ENCODE results near the gene ALK.

Gene ALK

DNA sequence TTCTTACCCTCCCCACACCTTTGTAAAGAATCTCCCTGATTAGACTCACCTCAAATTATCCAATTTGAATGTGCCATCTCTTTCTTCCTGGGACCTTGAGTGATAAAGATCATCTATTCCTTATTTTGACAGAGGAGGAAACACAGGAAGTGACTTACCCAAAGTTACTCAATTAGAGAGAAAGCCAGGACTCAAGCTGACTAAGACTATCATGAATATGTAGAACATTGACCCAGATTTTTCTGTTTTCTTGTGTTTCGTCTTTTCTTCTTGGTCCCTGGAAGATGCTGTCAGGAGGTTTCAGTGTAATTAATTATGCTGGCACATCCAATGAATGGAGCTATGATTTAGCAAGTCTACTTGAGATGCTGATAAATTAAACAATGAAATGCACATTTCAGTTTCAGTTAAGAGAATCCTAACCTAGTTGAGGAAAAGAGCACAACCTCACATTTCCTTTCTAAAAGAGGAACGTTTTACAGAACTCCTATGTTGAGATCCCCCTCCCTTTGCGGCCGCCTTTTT is 425.8 kb downstream of the ALK start:
- DNase-seq (ENCODE audit: low read depth, low spot score), result no peak

DNA sequence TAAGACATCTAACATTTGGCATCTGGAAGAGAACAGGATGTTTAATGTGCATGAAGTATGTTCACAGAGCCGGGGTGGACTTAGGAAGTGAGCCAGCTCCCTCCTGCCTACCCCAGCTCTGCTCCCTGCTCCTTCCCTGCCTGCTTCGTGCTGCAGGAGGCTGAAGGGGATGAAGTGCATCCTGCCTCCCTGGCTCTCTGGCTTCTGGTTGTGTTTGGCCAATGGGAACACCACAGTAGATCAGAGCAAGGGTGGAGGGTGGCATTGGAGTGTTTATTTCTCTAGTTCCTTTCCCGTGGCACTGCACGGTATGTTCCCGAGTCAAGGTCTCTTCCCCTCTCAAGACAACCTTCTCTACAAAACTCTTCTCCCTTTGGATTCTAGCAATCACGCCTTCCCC is 426.3 kb downstream of the ALK start:
- no peak for DNase-seq (ENCODE audit: low read depth, low spot score)

DNA sequence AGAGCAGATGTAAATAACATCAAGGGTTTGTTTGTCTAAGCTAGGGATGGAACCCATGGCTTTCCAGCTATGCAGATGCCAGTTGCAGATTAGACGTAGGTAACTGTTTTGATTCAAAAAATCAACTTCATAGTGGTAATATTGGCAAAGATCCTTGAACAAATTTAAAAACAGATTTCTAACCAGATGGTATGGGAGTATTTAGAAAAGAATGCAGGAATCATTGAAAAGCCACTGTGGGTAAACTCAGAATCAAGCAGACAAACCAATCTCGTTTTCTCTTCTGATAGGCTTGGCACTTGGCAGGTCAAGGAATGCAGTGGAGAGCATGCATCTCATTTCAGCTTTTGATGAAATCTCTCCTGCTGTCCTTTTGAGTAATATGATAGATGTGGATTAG is 428.7 kb downstream of the ALK start:
- DNase-seq (ENCODE audit: low read depth, low spot score), result no peak

DNA sequence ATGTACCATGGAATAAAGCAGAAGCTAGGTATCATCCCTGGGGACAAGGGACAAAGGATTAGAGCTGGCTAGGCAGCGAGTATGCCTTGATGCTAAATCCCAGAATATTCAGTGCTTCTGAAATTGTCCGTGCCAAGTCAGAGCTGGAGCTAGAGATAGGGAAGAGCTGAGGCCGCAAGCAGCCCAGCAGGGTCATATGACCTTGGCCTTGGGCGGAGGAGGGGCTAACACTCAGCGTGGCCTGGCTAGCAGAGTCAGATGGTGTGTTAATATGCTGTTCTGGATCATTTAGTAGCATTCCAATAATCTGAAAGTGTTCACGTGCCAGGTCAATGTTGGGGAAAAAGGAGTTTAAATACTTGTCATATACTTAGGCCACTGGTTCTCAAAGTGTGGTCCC is 431.3 kb downstream of the ALK start:
- DNase-seq (ENCODE audit: low read depth, low spot score), result no peak

DNA sequence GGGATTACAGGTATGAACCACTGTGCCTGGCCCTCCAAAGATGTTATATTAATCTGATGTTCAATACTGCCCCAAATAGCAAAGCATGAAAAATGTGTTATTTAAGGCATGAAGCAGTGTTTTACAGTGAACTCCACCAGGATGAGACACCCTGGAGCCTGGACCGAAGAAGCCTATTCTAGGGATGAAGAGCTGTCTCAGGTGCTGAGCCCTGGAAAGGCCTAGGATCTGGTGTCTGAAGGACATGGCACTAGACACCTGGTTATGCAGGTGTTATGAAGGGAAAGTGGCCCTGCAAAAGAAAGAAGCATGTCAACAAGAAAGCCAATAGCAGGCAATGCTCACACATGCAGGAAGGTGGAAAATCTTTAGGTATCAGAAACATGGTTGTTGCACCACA is 431.8 kb downstream of the ALK start:
- no peak for DNase-seq (ENCODE audit: low read depth, low spot score)

DNA sequence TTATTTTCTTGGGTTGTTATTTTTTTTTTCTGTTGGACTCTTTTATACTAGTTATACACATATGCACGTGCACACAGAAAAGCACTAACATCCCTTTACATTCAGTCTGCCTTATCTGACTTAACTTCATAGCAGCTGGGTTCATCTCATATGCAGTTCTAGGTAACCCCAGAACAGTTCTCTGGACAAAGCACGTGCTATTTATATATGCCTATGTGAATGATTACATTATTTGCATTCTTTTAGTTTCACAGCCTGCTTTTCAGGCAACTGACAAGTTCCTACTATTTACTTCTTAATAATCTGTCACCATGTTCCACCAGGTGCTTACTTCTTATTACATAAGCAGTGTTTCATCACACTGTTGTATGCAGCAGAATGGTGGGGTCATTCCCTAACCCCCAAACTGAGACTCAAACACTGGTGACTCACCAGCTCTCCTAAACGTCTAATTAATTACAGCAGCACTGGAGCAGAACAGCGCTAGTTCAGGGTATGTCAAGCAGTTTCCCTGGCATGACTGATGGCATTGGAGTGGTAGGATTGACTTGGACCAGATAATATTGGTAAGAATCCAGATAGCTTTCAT is 433.3 kb downstream of the ALK start:
- no peak for DNase-seq (ENCODE audit: low read depth, low spot score)

DNA sequence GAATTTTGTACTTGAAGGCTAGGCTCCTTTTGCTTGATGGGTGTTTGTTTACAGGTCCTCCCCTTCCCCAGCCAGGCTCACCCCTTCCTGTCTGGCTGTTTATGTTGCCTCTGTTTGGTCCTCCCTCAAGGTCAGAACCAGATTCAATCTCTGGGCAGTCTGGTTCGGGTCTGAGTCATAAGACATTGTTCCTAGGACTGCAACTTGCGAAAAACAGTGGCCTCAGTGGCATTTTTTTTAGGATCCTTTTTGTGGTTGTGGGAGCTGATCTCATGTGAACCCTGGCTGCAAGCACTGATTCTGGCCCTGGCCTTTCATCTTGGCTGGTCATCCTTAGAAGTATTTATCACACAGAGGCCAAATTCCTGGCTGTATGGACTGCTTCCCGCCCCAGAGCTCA is 435.8 kb downstream of the ALK start:
- no peak for DNase-seq (ENCODE audit: low read depth, low spot score)

DNA sequence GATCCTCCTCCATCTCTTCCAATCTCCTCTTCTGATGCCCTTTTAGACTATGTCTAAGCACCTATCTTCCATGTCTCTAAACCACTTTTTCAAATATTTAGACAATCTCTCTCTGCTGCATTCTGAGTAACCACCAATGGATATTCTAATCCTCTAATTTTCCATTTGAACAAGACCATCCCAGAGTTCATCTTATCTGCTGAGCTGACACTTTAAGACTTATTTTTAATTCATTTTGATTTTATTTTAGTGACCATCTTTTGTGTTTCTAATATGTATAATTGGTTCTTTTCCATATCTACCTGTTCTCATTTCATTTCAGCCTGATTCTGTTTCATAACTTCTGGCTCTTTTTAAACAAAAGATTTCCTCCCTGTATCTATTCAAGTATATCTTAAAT is 436.3 kb downstream of the ALK start:
- DNase-seq (ENCODE audit: low read depth, low spot score), result no peak

DNA sequence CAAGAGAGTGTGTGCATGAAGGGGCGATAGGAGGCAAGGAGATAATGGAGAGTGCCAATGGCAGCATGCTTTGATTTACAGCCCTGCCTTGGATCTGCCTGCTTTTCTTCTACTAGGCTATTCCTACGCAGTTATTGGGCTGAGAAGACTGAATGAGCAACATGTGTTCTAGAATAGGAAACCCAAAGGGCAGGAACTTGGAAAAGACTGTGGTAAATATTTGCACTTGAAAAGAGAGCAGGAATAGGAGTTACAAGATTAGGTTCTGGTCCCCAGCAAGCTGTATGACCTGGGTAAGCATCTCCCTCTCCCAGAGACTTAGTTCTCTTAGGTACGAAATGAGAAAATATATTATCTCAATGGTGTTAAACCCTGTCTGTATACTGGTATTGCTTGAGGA is 438.5 kb downstream of the ALK start:
- no peak for DNase-seq (ENCODE audit: low read depth, low spot score)

DNA sequence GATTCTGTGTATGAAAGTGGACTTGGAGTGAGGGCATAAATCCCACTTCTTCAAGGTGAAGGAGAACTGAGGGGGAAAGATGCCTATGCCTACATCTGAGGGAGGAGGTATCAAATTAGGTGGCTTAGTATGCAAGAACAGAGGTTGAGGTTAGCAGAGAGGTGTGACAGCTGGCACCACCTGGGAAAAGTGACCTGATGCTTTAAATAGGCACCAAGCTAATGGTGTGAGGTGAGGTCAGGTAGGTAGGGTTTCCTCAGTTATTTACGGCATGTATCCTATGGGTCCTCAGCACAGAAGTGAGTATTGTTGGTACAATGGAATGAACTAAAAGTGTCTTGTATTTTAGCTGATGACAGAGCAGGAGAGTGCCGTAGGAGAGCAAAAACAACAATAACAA is 439.0 kb downstream of the ALK start:
- no peak for DNase-seq (ENCODE audit: low read depth, low spot score)

DNA sequence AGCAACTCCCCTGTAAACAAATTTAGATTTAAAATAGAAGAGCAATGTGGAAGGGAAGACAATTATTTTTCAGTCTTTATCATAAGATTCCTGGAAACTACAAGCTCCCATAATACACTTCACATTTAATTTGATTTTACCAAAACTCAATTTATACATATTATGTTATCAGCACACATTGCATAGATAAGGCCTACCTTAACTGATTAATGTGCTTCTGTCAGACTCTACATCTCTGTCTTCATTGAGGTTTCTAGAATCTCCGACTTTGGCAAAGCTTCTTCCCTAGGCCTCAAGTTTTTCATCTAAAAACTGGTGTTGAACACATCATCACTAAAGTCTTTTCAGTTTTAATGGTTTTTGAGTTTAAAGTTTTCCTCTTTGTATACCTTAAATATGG is 440.1 kb downstream of the ALK start:
- no peak for DNase-seq (ENCODE audit: low read depth, low spot score)

DNA sequence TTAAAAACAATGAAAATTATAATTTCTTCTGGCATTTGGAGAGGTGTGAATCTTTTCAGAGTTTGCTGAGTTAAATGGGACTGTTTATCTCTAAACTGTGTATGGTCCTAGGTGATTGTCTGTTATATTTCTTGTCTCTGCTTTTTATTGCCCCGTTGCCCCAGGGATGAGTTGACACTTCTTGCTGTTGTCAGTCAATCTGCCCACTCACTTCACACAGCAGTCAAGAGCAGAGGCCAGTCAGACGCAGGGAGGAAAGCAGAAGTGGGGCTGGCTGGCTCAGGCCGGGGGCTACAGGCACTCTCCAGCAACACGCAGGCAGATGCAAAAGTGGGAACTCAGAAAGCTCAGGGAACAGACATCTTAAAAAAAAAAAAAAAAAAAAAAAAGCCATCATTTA is 441.0 kb downstream of the ALK start:
- no peak for DNase-seq (ENCODE audit: low read depth, low spot score)

DNA sequence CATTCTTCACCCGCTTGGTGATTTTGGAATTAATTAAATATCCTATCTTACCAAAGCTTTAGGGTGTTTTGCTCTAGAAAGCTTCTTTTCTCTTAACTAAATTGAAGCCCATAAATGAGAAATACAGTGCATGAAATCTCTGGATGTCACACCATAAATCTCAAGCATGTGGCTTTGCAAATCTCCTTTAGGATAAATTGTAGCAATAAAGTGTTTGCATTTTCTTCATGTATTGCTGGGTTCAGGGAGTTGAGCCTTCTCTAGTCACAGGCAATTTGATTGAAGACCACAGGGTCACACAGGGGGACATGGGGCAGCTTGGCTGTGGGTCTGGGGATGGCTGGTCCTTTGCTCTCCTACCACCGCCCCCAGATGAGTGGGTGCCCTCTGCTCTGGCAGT is 442.0 kb downstream of the ALK start:
- DNase-seq (ENCODE audit: low read depth, low spot score), result no peak

DNA sequence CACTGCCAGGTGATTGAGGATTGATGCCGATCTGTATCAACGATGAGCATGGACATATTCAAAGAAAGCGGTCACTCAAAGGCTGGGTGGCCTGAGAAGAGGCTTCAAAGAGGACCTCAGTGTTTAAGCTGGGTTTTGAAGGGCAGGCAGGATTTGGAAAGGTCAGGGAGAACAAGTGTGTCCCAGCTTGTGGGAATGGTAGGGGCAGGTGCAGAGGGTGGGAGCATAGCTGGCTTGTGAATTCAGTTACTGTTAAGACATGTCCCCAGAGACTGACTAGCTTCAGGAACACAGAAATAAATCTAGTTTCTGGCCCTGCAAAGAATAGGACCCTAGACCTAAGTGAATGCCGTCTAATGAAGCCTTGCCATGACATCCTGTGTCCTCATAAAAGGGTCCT is 442.7 kb downstream of the ALK start:
- DNase-seq (ENCODE audit: low read depth, low spot score), result no peak

DNA sequence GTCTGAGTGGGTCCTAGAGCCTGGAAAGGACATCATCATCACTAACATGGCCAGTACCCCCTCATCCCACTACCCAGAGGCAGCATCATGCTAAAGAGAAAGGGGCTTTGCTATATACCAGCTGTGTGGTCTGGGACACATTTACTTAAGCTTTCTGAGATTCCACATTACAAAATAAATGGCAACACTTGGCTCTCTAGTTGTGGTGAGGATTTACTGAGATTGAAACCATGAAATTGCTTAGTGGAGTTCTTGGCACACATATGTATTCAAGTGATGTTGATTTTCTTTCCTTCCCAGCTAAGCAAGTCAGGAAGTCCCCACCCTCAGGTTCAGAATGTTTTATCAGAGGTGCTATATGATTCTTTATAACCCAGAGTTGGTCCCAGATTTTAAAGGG is 444.2 kb downstream of the ALK start:
- no peak for DNase-seq (ENCODE audit: low read depth, low spot score)

DNA sequence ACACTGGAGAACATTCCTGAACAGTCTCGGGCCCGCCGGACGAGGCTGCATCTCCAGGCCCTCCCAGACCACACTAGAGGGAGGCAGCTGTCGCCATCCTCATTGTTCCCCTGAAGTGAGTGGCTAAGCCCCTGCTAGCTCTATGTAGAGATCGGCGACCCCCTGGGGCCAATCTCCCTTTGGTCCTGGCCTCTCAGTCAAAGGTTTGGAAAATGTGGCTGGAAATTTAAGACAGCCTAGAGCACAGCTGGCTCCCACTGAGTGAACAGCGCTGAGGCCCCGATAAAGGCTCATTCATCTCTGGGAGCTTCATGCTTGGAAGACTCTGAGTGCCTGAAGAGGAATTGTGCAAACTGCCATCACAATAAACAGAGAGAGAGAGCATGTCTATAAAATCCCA is 445.9 kb downstream of the ALK start:
- no peak for DNase-seq (ENCODE audit: low read depth, low spot score)

DNA sequence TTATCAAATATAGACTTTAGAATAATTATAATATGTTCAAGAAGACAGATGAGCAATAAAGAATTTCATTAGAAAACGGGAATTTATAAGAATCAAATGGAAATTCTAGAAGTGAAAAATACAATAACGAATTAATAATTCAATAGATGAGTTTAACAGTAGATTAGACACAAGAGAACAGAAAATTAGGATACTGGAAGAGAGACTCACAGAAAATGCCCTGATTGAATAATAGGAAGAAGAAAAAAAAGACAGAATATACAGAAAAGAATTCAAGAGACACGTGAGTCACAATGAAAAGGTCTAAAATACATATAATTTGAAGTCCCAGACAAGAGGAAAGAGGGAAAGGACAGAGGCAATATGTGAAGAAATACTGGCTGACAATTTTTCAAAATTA is 451.4 kb downstream of the ALK start:
- no peak for DNase-seq (ENCODE audit: low read depth, low spot score)

DNA sequence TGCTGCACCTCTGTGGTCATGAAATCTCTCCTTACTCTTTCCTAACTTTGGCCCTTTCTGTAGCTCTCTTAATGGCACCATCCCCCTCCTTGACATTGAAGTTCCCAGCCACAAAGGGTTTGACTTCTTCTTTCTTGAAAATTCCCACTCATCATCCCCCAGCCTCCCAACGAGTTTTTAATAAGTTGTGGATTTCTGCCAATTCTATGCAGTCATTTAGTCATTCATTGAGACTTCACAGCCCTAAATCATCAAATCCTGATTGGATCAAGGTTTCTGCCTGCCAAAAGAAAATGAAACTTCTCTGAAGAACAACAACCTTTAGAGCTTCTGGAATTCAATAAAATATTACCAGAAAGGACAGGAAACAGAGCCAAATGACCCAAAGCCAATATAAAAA is 451.9 kb downstream of the ALK start:
- DNase-seq (ENCODE audit: low read depth, low spot score), result no peak

DNA sequence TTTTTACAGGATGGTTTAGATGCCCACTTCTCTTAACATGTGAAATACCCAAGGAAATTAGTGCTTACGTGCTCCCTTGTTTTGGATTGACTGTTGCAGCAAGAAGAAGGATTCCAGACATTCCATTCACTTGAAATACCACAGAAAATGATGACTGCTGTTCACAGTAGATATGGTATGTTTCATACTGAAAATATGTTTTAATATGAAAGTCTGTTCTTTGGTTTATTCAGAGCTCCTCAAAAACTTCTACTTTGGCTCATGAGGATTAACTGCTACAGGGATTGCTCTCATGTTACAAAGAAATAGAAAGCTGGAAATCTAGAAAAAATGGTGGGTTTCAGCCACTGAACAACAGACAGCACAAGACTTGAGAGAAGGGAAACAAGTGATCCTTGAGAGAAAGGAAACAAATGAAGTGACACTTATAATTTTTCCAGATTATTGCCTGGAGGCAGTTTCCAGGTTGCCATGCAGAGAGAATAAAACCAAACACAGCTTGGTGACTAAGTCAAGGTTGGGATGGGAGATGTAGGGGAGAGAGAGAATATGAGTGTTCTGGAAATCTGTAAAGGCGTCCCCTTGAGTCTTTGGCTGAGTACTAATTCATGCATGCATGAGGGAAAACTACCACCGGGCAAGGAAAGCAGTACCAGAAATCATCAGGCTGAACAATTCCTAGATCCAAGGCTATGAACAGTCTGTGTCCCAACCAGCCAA is 458.0 kb downstream of the ALK start:
- no peak for DNase-seq (ENCODE audit: low read depth, low spot score)

DNA sequence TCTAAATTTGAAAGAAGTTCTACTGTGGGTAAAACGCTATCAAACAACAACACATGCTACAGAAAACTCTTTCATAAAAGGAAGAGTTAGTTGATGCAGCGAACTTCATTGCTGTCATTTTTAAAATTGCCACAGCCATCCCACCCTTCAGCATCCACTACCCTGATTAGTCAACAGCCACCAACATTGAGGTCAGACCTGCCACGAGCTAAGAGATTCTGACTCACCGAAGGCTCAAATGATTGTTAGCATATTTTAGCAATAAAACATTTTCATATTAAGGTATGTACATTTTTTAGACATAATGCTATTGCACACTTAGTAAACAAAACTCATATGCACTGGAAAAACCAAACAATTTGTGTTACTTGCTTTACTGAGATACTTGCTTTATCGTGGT is 459.1 kb downstream of the ALK start:
- no peak for DNase-seq (ENCODE audit: low read depth, low spot score)

DNA sequence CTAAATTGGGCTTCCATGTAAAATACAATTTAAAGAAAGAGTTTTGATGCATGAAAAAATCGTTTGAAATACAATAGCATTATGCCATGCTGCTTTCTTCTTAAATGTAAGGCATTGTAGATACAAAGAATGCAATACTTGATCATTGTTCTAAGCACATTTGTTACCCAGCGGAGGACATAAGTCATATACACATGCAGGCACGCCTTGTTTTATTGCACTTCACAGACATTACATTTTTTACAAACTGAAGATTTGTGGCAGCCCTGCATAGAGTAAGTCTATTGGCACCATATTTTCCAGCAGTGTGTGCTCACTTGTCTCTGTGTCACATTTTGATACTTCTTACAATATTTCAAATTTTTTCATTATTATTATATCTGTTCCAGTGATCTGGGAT is 461.2 kb downstream of the ALK start:
- DNase-seq (ENCODE audit: low read depth, low spot score), result no peak

DNA sequence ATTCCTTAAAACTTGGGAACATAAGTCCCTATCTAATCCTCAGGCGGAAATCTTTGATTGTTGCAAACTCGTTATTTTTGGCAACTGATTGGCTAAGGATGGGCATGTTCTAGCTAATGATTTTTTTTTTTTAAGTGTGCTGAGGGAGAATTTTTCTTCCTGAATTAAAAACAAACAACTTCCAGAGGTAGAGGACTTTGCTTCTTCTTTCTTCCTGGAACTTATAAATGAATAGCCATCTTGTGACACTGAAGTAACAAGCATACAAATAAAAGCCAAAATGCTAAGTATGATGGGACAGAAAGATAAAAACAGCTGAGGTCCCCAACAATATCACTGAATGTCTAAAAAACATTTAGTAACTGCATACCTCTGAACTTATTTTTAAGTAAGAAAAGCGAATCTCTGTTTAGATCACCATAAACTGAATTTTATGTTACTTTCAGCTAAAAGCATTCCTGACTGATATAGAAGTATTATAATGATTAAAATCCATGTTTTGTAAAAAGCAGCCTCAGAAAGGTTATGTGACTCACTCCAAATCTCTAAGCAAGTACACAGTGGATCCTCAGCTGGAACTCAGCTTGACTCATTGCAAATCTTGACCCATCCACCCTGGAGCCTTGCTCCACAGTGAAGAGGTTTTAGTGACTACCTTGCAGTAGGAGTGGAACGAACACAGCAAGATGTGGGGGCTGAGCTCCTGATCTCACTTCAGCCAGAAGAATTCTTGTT is 461.8 kb downstream of the ALK start:
- DNase-seq (ENCODE audit: low read depth, low spot score), result no peak

DNA sequence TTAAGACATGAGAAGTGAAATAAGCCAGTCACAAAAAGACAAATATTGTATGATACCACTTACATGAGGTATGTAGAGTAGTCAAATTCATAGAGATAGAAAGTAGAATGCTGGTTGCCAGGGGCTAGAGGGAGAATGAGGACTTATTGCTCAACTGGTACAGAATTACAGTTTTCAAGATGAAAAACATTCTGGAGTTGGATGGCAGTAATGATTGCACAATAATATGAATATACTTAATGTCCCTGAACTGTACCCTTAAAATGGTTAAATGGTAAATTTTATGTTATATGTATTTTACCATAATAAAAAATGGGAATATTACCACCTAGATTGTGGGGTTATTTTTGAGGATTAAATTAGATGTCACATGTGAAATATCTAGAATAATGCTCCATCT is 465.0 kb downstream of the ALK start:
- DNase-seq (ENCODE audit: low read depth, low spot score), result no peak
